ENCODE results near the gene PRR15.

DNA sequence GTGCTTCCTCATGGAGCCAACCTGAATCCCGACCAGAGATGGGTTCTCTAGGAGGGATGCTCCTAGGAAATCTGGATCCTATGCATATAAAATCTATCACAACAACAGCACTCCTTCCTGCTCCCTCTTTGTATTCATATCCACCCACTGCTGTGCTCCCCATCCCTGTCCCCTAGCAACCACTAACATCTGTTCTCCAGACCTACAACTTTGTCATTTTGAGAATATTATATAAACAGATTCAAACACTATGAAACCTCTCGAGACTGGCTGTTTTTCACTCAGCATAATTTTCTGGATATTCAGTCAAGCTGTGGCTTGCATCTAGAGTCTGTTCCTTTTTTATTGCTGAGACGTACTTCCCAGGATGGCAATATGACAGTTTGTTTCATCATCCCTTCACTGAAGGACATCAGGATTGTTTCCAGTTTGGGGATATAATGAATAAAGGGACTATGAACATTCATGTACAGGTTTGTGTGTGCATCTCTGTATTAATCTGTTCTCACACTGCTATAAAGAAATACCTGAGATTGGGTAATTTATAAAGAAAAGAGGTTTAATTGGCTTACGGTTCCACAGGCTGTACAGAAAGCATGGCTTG, 36.0 kb upstream of the PRR15 start:
- TF ChIP-seq GATA2 (IDR thresholded peaks at IDR 0.05; ENCODE audit: low read depth, low read length): no peak
- no peak for TF ChIP-seq GATA3 (IDR thresholded peaks at IDR 0.05; ENCODE audit: low read depth, low read length)

Data from SH-SY5Y (cell line).